Hepatocyte (in vitro differentiated cells): ENCODE measurements around the gene WWTR1.

Source experiments
- CTCF ChIP-seq: fragments of 200-600 bp; sonication (generic); IDR thresholded peaks from 2 replicates; pipeline ENCODE4 v1.5.1; 2016; ENCODE audit warnings: antibody characterized with exemption, mild to moderate bottlenecking; ENCODE audit not compliant: poor library complexity
- EZH2 ChIP-seq: fragments of 200-600 bp; sonication (generic); IDR thresholded peaks from 2 replicates; pipeline ENCODE4 v1.6.1; 2016; ENCODE audit warnings: antibody characterized with exemption, mild to moderate bottlenecking, borderline replicate concordance
- EZH2phosphoT487 ChIP-seq: fragments of 200-600 bp; sonication (generic); IDR thresholded peaks from one replicate; pipeline ENCODE4 v1.6.1; 2018; ENCODE audit warnings: antibody characterized with exemption, mild to moderate bottlenecking, low read depth, moderate library complexity; ENCODE audit not compliant: unreplicated experiment, severe bottlenecking

- TF ChIP-seq EZH2 = no peak
- TF ChIP-seq CTCF = no peak
- TF ChIP-seq EZH2phosphoT487 = no peak
Measured at GRCh38 chr3:149663966-149664365, 6.1 kb upstream of the WWTR1 start.
